Naive thymus-derived CD8-positive, alpha-beta T cell (primary cell): ENCODE data around the gene DEK. TPM values are rescaled to one million over a fixed set of nuclear protein-coding genes. Genes with fewer than 3 reads are reported as not detected.

Source experiments
- ATAC-seq, 2 donors: fragments of 150-1000 bp; cut with Tn5 transposase in 1 of 2; sonication (Bioruptor Pico), chemical (Tn5 transposase) in 1 of 2; 1 replicate in 1 of 2; 2 replicates in 1 of 2; pipeline ENCODE4 v1.10.0; 2021; ENCODE audit warnings: mild to moderate bottlenecking in 2 of 2, moderate library complexity in 2 of 2
- POLR2A ChIA-PET: fragments of 350-600 bp; sonication (Branson Sonifier 250); formaldehyde crosslinking; loops from one replicate; lab custom pipeline; 2021; ENCODE audit warnings: antibody characterized with exemption; lab: Charles Lee
- DNase-seq, 10 donors: peaks; one replicate each; pipeline versions ENCODE4 v3.0.0 to v3.0.0-alpha.2; 2020 to 2022
- H3K27ac Mint-ChIP-seq, 10 donors: one replicate each; pipeline ENCODE4 v1.8.0; 2020 to 2022; ENCODE audit warnings: mild to moderate bottlenecking in 10 of 10, mixed read lengths in 10 of 10, moderate library complexity in 4 of 10, inconsistent platforms in 1 of 10
- H3K27me3 Mint-ChIP-seq, 5 donors: one replicate each; pipeline ENCODE4 v1.8.0; 2021 to 2022; ENCODE audit warnings: mixed read lengths in 5 of 5
- H3K36me3 Mint-ChIP-seq, 3 donors: one replicate each; pipeline ENCODE4 v1.8.0; 2020 to 2022; ENCODE audit warnings: mixed read lengths in 3 of 3, mild to moderate bottlenecking in 2 of 3, inconsistent platforms in 1 of 3
- H3K4me1 Mint-ChIP-seq, 4 donors: one replicate each; pipeline ENCODE4 v1.8.0; 2021 to 2022; ENCODE audit warnings: mixed read lengths in 4 of 4
- H3K4me3 Mint-ChIP-seq, 10 donors: one replicate each; pipeline ENCODE4 v1.8.0; 2020 to 2022; ENCODE audit warnings: mild to moderate bottlenecking in 10 of 10, mixed read lengths in 10 of 10, moderate library complexity in 6 of 10, inconsistent platforms in 1 of 10
- H3K9me3 Mint-ChIP-seq, 9 donors: one replicate each; pipeline ENCODE4 v1.8.0; 2020 to 2022; ENCODE audit warnings: mixed read lengths in 9 of 9, mild to moderate bottlenecking in 3 of 9, inconsistent platforms in 1 of 9, moderate library complexity in 1 of 9
- polyA plus RNA-seq, 3 donors: library from polyadenylated mRNA; unstranded; fragments of 300-500 nt; fragmentation: Illumina TruSeq; gene quantifications; one replicate each; pipeline ENCODE4 v1.2.3, GENCODE V29; 2021
- total RNA-seq, 8 experiments: library from RNA in 2 of 8; stranded (reverse) in 2 of 8; gene quantifications; one replicate each; pipeline ENCODE4 v1.2.3 and lab custom pipeline; 2021 to 2026

The DEK gene
- total and polyA plus RNA-seq, 5 experiments from 2014 or later: 44.4 to 103 (median 55.8) TPM

- Mint-ChIP-seq H3K27ac (peak overlapping the region; percentile 89 to 98 (median 96)), H3K27me3 (no peaks in the 10 kb centered on the region), H3K4me3 (peak overlapping the region; percentile 89 to 99 (median 95)), H3K9me3 (no peaks in the 10 kb centered on the region), H3K4me1 (peaks cover 23 to 56% (median 54%) of the 10 kb centered on the region in 4 donors), H3K36me3 (peaks cover 0 to 17% (median 4%) of the 10 kb centered on the region in 3 donors)
- ATAC-seq: peak; percentile 10 to 22
- peak in 4 of 10 donors; percentile 14 to 51 (median 46) for DNase-seq
- POLR2A ChIA-PET: interaction anchor here (0.6 to 0.8 kb wide), 2 partner anchors 16 to 100 kb away, joined by 3 to 4 read pairs; no protein-coding TSS in a partner anchor
Observed at GRCh38 chr6:18263418-18264218, 712 bp downstream of the DEK start.

DNA sequence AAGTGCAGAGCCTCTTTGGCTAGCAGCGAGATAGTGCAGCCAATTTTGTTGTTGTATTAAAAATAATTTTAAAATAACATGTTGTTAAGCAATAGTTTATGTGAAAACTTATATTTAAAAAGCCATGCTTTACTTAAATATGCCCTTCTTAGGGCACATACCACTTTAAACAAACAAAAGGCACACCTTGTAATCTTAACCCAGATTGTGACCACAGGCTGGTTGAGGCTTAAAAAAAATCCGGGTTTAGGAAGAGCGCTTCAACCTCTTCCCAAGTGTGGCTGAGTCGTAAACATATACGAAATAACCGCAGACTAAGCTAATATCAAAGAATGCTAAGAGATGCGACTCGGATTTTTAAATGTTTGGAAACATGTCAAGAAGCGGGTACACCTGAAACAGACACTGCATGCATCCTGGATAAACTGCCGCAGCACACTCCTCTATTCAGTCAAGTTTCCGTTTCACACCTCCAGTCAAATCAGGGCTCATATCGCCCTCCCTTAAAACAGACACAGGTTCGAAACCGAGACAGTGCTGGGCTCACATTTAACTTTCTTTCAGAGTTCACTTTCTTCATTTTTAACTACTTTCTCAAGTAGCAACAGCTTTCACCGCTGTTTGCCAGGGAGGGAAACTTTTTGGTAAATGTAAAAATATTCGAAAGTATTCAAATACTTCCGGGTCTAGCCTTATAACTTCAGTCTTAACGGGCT lies 1.5 kb downstream of the DEK start:
- peak in 4 of 10 donors; percentile 13 to 50 (median 25) for DNase-seq
- Mint-ChIP-seq H3K4me3 (peak overlapping the region; percentile 89 to 99 (median 95)), H3K9me3 (no peaks in the 10 kb centered on the region), H3K4me1 (peaks cover 23 to 57% (median 55%) of the 10 kb centered on the region in 4 donors), H3K27ac (peak overlapping the region; percentile 89 to 98 (median 96)), H3K27me3 (no peaks in the 10 kb centered on the region), H3K36me3 (peaks cover 0 to 24% (median 4%) of the 10 kb centered on the region in 3 donors)
- POLR2A ChIA-PET: interaction anchor here (0.6 kb wide), 1 partner anchor 17 kb away, joined by 4 read pairs; no protein-coding TSS in a partner anchor
- peak; percentile 35 to 45 for ATAC-seq

- DNase-seq (no peak), ATAC-seq (no peak)
- Mint-ChIP-seq H3K9me3 (no peaks in the 10 kb centered on the region), H3K36me3 (peaks cover 4 to 33% (median 5%) of the 10 kb centered on the region in 3 donors), H3K27me3 (no peaks in the 10 kb centered on the region), H3K27ac (peak overlapping the region; percentile 49 to 96 (median 92)), H3K4me3 (peak overlapping the region in 8 of 10 donors; percentile 2 to 95 (median 92)), H3K4me1 (peaks cover 23 to 57% (median 55%) of the 10 kb centered on the region in 4 donors)
- POLR2A ChIA-PET: no interaction called here
Observed at GRCh38 chr6:18261877-18262276, 2.5 kb downstream of the DEK start.

DNA sequence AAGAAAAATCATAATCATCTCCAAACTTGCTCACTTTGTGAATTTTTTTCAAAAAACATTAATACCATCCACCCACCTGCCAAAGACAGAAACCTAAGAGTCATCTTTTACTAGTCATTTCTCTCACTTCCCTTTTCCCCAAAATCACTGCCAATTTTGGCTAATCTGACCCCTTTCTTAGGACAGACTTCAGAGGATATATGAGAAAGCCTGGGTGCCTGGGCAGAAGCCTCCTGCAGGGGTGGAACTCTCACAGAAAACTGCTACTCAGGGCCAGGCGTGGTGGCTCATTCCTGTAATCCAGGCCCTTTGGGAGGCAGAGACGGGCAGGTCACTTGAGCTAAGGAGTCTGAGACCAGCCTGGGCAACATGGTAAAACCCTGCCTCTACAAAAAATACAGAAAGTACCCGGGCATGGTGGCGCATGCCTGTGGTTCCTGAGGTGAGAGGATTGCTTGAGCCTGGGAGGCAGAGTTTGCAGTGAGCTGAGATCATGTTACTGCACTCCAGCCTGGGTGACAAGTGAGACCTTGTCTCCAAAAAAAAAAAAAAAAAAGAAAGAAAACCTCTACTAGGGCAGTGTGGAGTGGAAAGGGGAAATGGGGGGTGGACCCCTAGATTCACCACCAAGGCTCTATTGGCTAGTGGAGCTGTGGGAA lies 3.8 kb downstream of the DEK start:
- H3K27me3 Mint-ChIP-seq: no peaks in the 10 kb centered on the region
- peaks cover 4 to 44% (median 10%) of the 10 kb centered on the region in 3 donors for H3K36me3 Mint-ChIP-seq
- ATAC-seq (no peak), DNase-seq (no peak)
- no peaks in the 10 kb centered on the region for H3K9me3 Mint-ChIP-seq
- POLR2A ChIA-PET: no interaction called here
- H3K27ac Mint-ChIP-seq: peak overlapping the region; percentile 5 to 96 (median 48)
- peak overlapping the region in 8 of 10 donors; percentile 1 to 94 (median 22) for H3K4me3 Mint-ChIP-seq
- H3K4me1 Mint-ChIP-seq: peaks cover 23 to 55% (median 53%) of the 10 kb centered on the region in 4 donors

GRCh38 chr6:18259675-18260447 lies 4.5 kb downstream of the DEK start:
- Mint-ChIP-seq H3K27me3 (no peaks in the 10 kb centered on the region), H3K36me3 (peaks cover 11 to 51% (median 16%) of the 10 kb centered on the region in 3 donors)
- POLR2A ChIA-PET: interaction anchor here (0.6 kb wide), 1 partner anchor 60 kb away, joined by 5 read pairs; no protein-coding TSS in a partner anchor

DNA sequence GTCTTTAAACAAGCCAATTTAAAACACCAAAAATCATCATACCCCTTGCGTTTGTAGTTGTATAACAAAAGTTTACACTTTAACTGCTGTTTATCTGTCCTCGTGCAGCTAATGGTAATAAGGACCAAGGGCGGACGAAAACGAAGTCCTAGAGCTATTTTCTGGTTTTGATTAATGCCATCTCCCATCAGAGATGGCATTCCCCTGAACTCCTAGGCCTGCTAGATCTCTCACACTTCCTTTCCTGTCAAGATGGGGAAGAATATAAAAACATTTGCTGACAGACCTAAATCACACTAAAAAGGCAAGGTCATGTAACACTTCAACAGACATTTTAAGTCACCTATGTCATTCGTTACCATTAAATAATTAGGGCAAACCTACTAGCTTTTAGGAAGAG lies 9.5 kb downstream of the DEK start:
- H3K9me3 Mint-ChIP-seq: no peaks in the 10 kb centered on the region
- no peak for ATAC-seq
- H3K36me3 Mint-ChIP-seq: peaks cover 9 to 80% (median 24%) of the 10 kb centered on the region in 3 donors
- H3K4me3 Mint-ChIP-seq: no peak overlapping the region
- H3K27ac Mint-ChIP-seq: peak overlapping the region in 5 of 10 donors; percentile 32 to 70 (median 50)
- peaks cover 7 to 29% (median 13%) of the 10 kb centered on the region in 4 donors for H3K4me1 Mint-ChIP-seq
- POLR2A ChIA-PET: no interaction called here
- no peaks in the 10 kb centered on the region for H3K27me3 Mint-ChIP-seq
- DNase-seq: no peak

More at GRCh38 chr6:18259675-18260447, 4.5 kb downstream of the DEK start:
- H3K27ac Mint-ChIP-seq: peak overlapping the region in 9 of 10 donors; percentile 5 to 96 (median 48)
- peak overlapping the region in 5 of 10 donors; percentile 1 to 94 (median 8) for H3K4me3 Mint-ChIP-seq
- peaks cover 20 to 50% (median 46%) of the 10 kb centered on the region in 4 donors for H3K4me1 Mint-ChIP-seq
- ATAC-seq: no peak
- H3K9me3 Mint-ChIP-seq: no peaks in the 10 kb centered on the region
- no peak for DNase-seq

GRCh38 chr6:18253635-18254034 lies 10.7 kb downstream of the DEK start:
- H3K27me3 Mint-ChIP-seq: no peaks in the 10 kb centered on the region
- ATAC-seq (no peak), DNase-seq (no peak)
- POLR2A ChIA-PET: no interaction called here
- peaks cover 17 to 86% (median 34%) of the 10 kb centered on the region in 3 donors for H3K36me3 Mint-ChIP-seq
- H3K4me1 Mint-ChIP-seq: peaks cover 3 to 21% (median 7%) of the 10 kb centered on the region in 4 donors
- no peak overlapping the region for H3K4me3 Mint-ChIP-seq
- peak overlapping the region in 1 of 10 donors; percentile 81 for H3K27ac Mint-ChIP-seq
- H3K9me3 Mint-ChIP-seq: no peaks in the 10 kb centered on the region

DNA sequence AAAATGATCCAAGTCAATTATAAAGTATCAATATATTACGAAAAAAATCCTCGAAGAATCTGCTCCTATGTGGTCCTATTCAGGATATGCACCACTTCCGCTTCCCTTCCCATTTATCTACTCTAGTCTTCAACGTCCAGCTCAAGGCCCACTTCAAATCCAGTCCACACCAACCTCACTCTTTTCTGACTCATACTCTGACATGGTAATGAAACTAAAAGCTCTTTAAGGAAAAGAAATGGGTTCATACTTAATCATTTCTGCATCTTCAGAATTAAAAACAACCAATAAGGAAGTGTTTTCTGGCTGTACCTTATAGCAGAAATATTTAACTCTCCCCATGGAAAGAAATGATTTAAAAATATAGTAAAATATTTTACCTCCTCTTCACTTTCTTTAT lies 15.1 kb downstream of the DEK start:
- Mint-ChIP-seq H3K4me1 (peaks cover 0 to 28% (median 22%) of the 10 kb centered on the region in 4 donors), H3K36me3 (peaks cover 13 to 88% (median 52%) of the 10 kb centered on the region in 3 donors), H3K9me3 (no peaks in the 10 kb centered on the region), H3K27ac (no peak overlapping the region), H3K27me3 (no peaks in the 10 kb centered on the region), H3K4me3 (no peak overlapping the region)
- POLR2A ChIA-PET: no interaction called here
- ATAC-seq: no peak
- no peak for DNase-seq

DNA sequence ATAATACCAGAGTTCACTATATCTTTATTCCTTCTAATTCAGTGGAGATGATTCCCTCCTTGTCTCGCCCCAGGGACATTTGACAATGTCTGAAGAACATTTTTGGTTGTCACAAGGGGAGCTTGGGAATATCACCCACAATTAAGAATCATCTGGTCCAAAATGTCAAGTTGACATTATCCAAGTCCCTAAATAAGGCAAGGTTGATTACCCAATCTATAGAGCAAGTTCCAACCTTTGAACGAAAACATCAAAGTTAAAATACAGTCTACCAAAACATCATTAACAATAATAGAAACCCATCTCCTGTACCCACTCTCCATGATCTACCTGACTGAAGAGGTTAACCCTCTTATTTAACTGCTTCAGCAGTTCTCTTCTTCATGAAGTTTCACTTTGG lies 15.6 kb downstream of the DEK start:
- Mint-ChIP-seq H3K4me1 (peaks cover 0 to 27% (median 22%) of the 10 kb centered on the region in 4 donors), H3K27me3 (no peaks in the 10 kb centered on the region), H3K4me3 (no peak overlapping the region), H3K9me3 (no peaks in the 10 kb centered on the region), H3K27ac (peak overlapping the region in 1 of 10 donors; percentile 73), H3K36me3 (peaks cover 13 to 87% (median 55%) of the 10 kb centered on the region in 3 donors)
- POLR2A ChIA-PET: no interaction called here
- DNase-seq: no peak
- ATAC-seq: no peak

GRCh38 chr6:18247002-18247401 lies 17.3 kb downstream of the DEK start:
- Mint-ChIP-seq H3K4me1 (peaks cover 12 to 37% (median 33%) of the 10 kb centered on the region in 4 donors), H3K27ac (peak overlapping the region in 4 of 10 donors; percentile 12 to 54 (median 20)), H3K36me3 (peaks cover 13 to 88% (median 61%) of the 10 kb centered on the region in 3 donors), H3K27me3 (no peaks in the 10 kb centered on the region), H3K4me3 (no peak overlapping the region), H3K9me3 (no peaks in the 10 kb centered on the region)
- ATAC-seq (no peak), DNase-seq (no peak)
- POLR2A ChIA-PET: no interaction called here

DNA sequence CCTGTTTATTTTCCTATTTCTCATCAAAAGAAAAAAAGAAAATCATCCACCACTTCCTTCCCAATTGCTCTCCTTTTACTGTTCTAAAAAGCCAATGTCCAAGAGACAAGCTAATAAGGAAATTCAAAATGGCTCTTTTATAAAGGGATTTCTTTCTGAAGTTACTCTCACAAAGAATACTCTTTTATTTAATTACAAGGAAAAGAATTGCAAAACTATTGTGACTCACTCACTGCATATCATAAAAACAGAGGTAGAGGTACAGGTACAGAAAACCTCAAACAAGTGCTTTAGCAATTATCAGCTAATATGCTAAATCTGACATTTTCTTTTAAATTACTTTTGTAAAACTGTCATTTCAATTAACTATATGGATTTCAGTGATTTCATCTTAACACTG lies 18.1 kb downstream of the DEK start:
- H3K27ac Mint-ChIP-seq: peak overlapping the region in 2 of 10 donors; percentile 1 to 26
- no peak for ATAC-seq
- DNase-seq: no peak
- peaks cover 13 to 84% (median 61%) of the 10 kb centered on the region in 3 donors for H3K36me3 Mint-ChIP-seq
- H3K4me1 Mint-ChIP-seq: peaks cover 14 to 42% (median 36%) of the 10 kb centered on the region in 4 donors
- no peak overlapping the region for H3K4me3 Mint-ChIP-seq
- no peaks in the 10 kb centered on the region for H3K9me3 Mint-ChIP-seq
- POLR2A ChIA-PET: no interaction called here
- H3K27me3 Mint-ChIP-seq: no peaks in the 10 kb centered on the region
